Activated CD4-positive, alpha-beta T cell treated with anti-CD3 and anti-CD28 coated beads, Interleukin-2, amount 50 U/mL, for 16 hours (primary cell): ENCODE results near the gene SBNO2.

Source experiments
- DNase-seq: peaks from one replicate; pipeline ENCODE4 v3.0.0-alpha.2; 2020

SBNO2 gene

GRCh38 chr19:1151917-1152587 is 22.0 kb downstream of the SBNO2 start:
- no peak for DNase-seq

GRCh38 chr19:1151037-1151724 is 22.9 kb downstream of the SBNO2 start:
- DNase-seq, result no peak

- no peak for DNase-seq
These were observed 23.6 kb downstream of the SBNO2 start for GRCh38 chr19:1150333-1151036.

GRCh38 chr19:1149259-1150045 is 24.6 kb downstream of the SBNO2 start:
- no peak for DNase-seq

GRCh38 chr19:1147934-1148549 is 26.0 kb downstream of the SBNO2 start:
- DNase-seq, result no peak

- DNase-seq, result no peak
These were observed 26.9 kb downstream of the SBNO2 start for GRCh38 chr19:1146858-1147780.

GRCh38 chr19:1146412-1146699 is 27.7 kb downstream of the SBNO2 start:
- DNase-seq, result no peak

- no peak for DNase-seq
These were observed 28.2 kb downstream of the SBNO2 start for GRCh38 chr19:1145635-1146411.

- DNase-seq, result no peak
These were observed 29.3 kb downstream of the SBNO2 start for GRCh38 chr19:1144741-1145140.

- no peak for DNase-seq
These were observed 30.2 kb downstream of the SBNO2 start for GRCh38 chr19:1143828-1144399.

- DNase-seq, result no peak
These were observed 32.1 kb downstream of the SBNO2 start for GRCh38 chr19:1141944-1142343.

GRCh38 chr19:1140272-1141027 is 33.6 kb downstream of the SBNO2 start:
- DNase-seq, result no peak

GRCh38 chr19:1139126-1139525 is 34.9 kb downstream of the SBNO2 start:
- DNase-seq, result no peak

GRCh38 chr19:1138121-1138520 is 35.9 kb downstream of the SBNO2 start:
- DNase-seq, result no peak

- DNase-seq, result no peak
These were observed 37.3 kb downstream of the SBNO2 start for GRCh38 chr19:1136621-1137317.

- no peak for DNase-seq
These were observed 37.9 kb downstream of the SBNO2 start for GRCh38 chr19:1136201-1136600.

- DNase-seq, result no peak
These were observed 38.6 kb downstream of the SBNO2 start for GRCh38 chr19:1135454-1135853.

GRCh38 chr19:1134431-1134830 is 39.6 kb downstream of the SBNO2 start:
- no peak for DNase-seq

GRCh38 chr19:1133471-1133929 is 40.6 kb downstream of the SBNO2 start:
- DNase-seq, result peak; percentile 92
